ACHN (cell line): ENCODE data around the gene CAPN5.

Experiments used
- DNase-seq: peaks from one replicate; pipeline ENCODE4 v3.0.0-alpha.2; 2015
- in situ Hi-C: cut with HindIII; loops from 2 replicates; pipeline ENCODE4 v1.10.0; 2017; ENCODE audit warnings: low sequenced_read_pairs, low pct_ligation_motif_present, low pct_unique_long_range_greater_than_20kb

Gene CAPN5

GRCh38 chr11:77121096-77121640 lies 54.4 kb downstream of the CAPN5 start:
- in situ Hi-C loops, result no loop called here
- DNase-seq, result no peak

- in situ Hi-C loops, result no loop called here
- DNase-seq, result no peak
Observed at GRCh38 chr11:77121876-77122575, 55.3 kb downstream of the CAPN5 start.

- in situ Hi-C loops, result no loop called here
- no peak for DNase-seq
Observed at GRCh38 chr11:77122576-77123212, 55.9 kb downstream of the CAPN5 start.

- in situ Hi-C loops, result no loop called here
Observed at GRCh38 chr11:77123591-77123990, 56.8 kb downstream of the CAPN5 start.

GRCh38 chr11:77124041-77124440 lies 57.3 kb downstream of the CAPN5 start:
- no peak for DNase-seq
- in situ Hi-C loops, result no loop called here

More at GRCh38 chr11:77123591-77123990, 56.8 kb downstream of the CAPN5 start:
- DNase-seq, result no peak

- DNase-seq, result no peak
- in situ Hi-C loops, result no loop called here
Observed at GRCh38 chr11:77124488-77124887, 57.7 kb downstream of the CAPN5 start.

- in situ Hi-C loops, result no loop called here
- DNase-seq, result no peak
Observed at GRCh38 chr11:77125191-77125590, 58.4 kb downstream of the CAPN5 start.

GRCh38 chr11:77125695-77126094 lies 58.9 kb downstream of the CAPN5 start:
- in situ Hi-C loops, result no loop called here
- DNase-seq, result no peak

- DNase-seq, result no peak
- in situ Hi-C loops, result no loop called here
Observed at GRCh38 chr11:77126156-77126775, 59.5 kb downstream of the CAPN5 start.

- in situ Hi-C loops, result no loop called here
- no peak for DNase-seq
Observed at GRCh38 chr11:77126861-77127234, 60.1 kb downstream of the CAPN5 start.

GRCh38 chr11:77127235-77127911 lies 60.6 kb downstream of the CAPN5 start:
- in situ Hi-C loops, result no loop called here
- peak; percentile 26 for DNase-seq

- DNase-seq, result no peak
- in situ Hi-C loops, result no loop called here
Observed at GRCh38 chr11:77127920-77128691, 61.3 kb downstream of the CAPN5 start, which contains the start of gene MYO7A. Gene MYO7A (plus strand): TSS chr11:77128246. CDS start chr11:77130635, 2,389 bp downstream.

GRCh38 chr11:77129069-77129841 lies 62.5 kb downstream of the CAPN5 start:
- DNase-seq, result no peak
- in situ Hi-C loops, result no loop called here

- in situ Hi-C loops, result no loop called here
Observed at GRCh38 chr11:77129842-77130756, 63.3 kb downstream of the CAPN5 start.

GRCh38 chr11:77130763-77131513 lies 64.2 kb downstream of the CAPN5 start:
- in situ Hi-C loops, result no loop called here
- no peak for DNase-seq

More at GRCh38 chr11:77129842-77130756, 63.3 kb downstream of the CAPN5 start:
- DNase-seq, result no peak

- DNase-seq, result no peak
- in situ Hi-C loops, result no loop called here
Observed at GRCh38 chr11:77131560-77131959, 64.8 kb downstream of the CAPN5 start.
